SH-SY5Y (cell line): ENCODE measurements around the gene RTP5.

Experiments used
- GATA2 ChIP-seq: IDR thresholded peaks from 2 replicates; pipeline ENCODE4 v1.6.1; 2011; ENCODE audit warnings: mild to moderate bottlenecking, low read depth, low read length
- GATA3 ChIP-seq: IDR thresholded peaks from 2 replicates; pipeline ENCODE4 v1.6.1; 2011; ENCODE audit warnings: low read depth, mild to moderate bottlenecking, low read length, moderate library complexity

GRCh38 chr2:241913703-241914102 is 44.2 kb downstream of the RTP5 start:
- TF ChIP-seq GATA3 = no peak
- TF ChIP-seq GATA2 = no peak
